Neutrophil (primary cell): ENCODE data around the gene CDC42BPB.

Experiments used
- H3K27ac ChIP-seq: fragments of 200-600 bp; sonication (generic); 2 replicates; pipeline ENCODE4 v1.5.1; 2016; ENCODE audit warnings: mild to moderate bottlenecking, moderate library complexity
- H3K27me3 ChIP-seq: fragments of 200-600 bp; sonication (generic); 2 replicates; pipeline ENCODE4 v1.6.0; 2016; ENCODE audit warnings: mild to moderate bottlenecking
- H3K36me3 ChIP-seq: fragments of 200-600 bp; sonication (generic); 2 replicates; pipeline ENCODE4 v1.5.1; 2017
- H3K4me1 ChIP-seq, 2 experiments: fragments of 200-600 bp in 1 of 2; sonication (generic) in 1 of 2; 1 replicate in 1 of 2; 2 replicates in 1 of 2; pipeline versions ENCODE4 v1.5.1 to v1.6.1; 2013 to 2016; ENCODE audit warnings: low read depth in 1 of 2, low read length in 1 of 2, mild to moderate bottlenecking in 1 of 2, moderate library complexity in 1 of 2; ENCODE audit not compliant: control insufficient read depth in 1 of 2, insufficient read depth in 1 of 2
- H3K4me3 ChIP-seq, 2 experiments: fragments of 200-600 bp in 1 of 2; sonication (generic) in 1 of 2; 1 replicate in 1 of 2; 2 replicates in 1 of 2; pipeline ENCODE4 v1.5.1; 2013 to 2016; ENCODE audit warnings: low read depth in 1 of 2, low read length in 1 of 2, mild to moderate bottlenecking in 1 of 2, moderate library complexity in 1 of 2
- H3K9me3 ChIP-seq: fragments of 200-600 bp; sonication (generic); 2 replicates; pipeline ENCODE4 v1.5.1; 2016
- CTCF ChIP-seq: fragments of 200-600 bp; sonication (generic); IDR thresholded peaks from 2 replicates; pipeline ENCODE4 v1.5.1; 2016; ENCODE audit warnings: antibody characterized with exemption

Gene CDC42BPB

DNA sequence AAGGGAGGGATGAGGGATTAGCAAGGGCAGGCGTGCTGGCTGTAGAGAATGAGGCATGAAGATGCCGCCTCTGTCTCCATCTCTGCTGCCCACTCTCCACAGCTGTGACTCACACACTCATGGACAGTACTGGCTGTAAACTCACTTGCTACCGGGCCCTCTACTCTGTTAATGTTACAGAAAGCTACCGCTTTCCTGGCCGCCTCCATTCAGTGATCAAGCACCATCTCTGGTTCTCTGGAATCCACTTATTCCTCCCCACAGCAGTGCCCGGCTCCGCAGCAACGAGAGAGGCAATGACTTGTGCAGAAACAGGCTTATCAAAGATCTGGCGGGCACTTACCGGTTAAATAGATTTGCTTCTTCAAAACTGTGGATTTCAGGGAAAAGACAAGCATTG is 100.1 kb downstream of the CDC42BPB start:
- H3K36me3 ChIP-seq: no peaks in the 10 kb centered on the region
- TF ChIP-seq CTCF: no peak
- no peaks in the 10 kb centered on the region for H3K9me3 ChIP-seq

GRCh38 chr14:102955636-102956408 is 101.5 kb downstream of the CDC42BPB start:
- H3K4me3 ChIP-seq: no peak overlapping the region
- no peaks in the 10 kb centered on the region for H3K36me3 ChIP-seq
- no peak for TF ChIP-seq CTCF
- no peaks in the 10 kb centered on the region for H3K4me1 ChIP-seq
- H3K27ac ChIP-seq: no peak overlapping the region
- no peaks in the 10 kb centered on the region for H3K27me3 ChIP-seq
- no peaks in the 10 kb centered on the region for H3K9me3 ChIP-seq

More for the DNA sequence above, 100.1 kb downstream of the CDC42BPB start:
- no peak overlapping the region for H3K27ac ChIP-seq
- no peaks in the 10 kb centered on the region for H3K27me3 ChIP-seq
- no peak overlapping the region for H3K4me3 ChIP-seq
- no peaks in the 10 kb centered on the region for H3K4me1 ChIP-seq

GRCh38 chr14:102954081-102954789 is 103.1 kb downstream of the CDC42BPB start:
- no peak for TF ChIP-seq CTCF
- H3K9me3 ChIP-seq: no peaks in the 10 kb centered on the region
- H3K4me1 ChIP-seq: peaks cover 0 to 5% of the 10 kb centered on the region in 2 experiments
- no peak overlapping the region for H3K27ac ChIP-seq
- H3K4me3 ChIP-seq: no peak overlapping the region
- no peaks in the 10 kb centered on the region for H3K36me3 ChIP-seq
- no peaks in the 10 kb centered on the region for H3K27me3 ChIP-seq

- peaks cover 0 to 10% of the 10 kb centered on the region in 2 experiments for H3K4me1 ChIP-seq
- H3K27ac ChIP-seq: no peak overlapping the region
- H3K4me3 ChIP-seq: no peak overlapping the region
- TF ChIP-seq CTCF: no peak
- H3K36me3 ChIP-seq: no peaks in the 10 kb centered on the region
- H3K27me3 ChIP-seq: no peaks in the 10 kb centered on the region
- no peaks in the 10 kb centered on the region for H3K9me3 ChIP-seq
Observed at GRCh38 chr14:102953100-102953499, 104.2 kb downstream of the CDC42BPB start.

DNA sequence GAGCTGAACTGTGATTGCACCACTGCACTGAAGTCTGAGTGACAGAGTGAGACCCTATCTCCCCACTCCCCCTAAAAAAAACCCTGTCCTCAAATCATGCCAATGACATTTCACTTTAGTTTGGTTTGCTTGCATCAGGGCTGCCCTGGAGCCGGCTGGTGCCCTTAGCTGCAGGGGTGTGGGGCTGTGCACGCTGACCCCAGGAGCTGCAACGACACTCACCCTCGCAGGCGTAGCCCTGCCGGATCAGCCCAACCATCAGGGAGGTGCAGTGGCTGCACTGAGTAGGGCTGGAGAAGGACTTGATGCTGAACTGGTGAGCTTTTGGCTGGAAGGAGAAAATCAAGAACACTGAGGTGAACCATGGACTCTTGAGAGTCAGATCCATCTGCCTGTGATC is 105.1 kb downstream of the CDC42BPB start:
- TF ChIP-seq CTCF: no peak
- Histone ChIP-seq H3K27me3 (no peaks in the 10 kb centered on the region), H3K36me3 (no peaks in the 10 kb centered on the region), H3K9me3 (no peaks in the 10 kb centered on the region), H3K4me3 (no peak overlapping the region), H3K27ac (no peak overlapping the region), H3K4me1 (peaks cover 0 to 10% of the 10 kb centered on the region in 2 experiments)
